ENCODE measurements around the gene MOK. TPM values are rescaled to one million over a fixed set of nuclear protein-coding genes. Genes with fewer than 3 reads are reported as not detected.
A peak's percentile ranks its signal among the peaks of the same experiment; 100 is the strongest.
"Not testable (repeated sequence)": the region's sequence is repeated elsewhere in the genome, so short reads cannot be mapped to it uniquely, and the experiment has no call there.

Gene MOK, protein sequence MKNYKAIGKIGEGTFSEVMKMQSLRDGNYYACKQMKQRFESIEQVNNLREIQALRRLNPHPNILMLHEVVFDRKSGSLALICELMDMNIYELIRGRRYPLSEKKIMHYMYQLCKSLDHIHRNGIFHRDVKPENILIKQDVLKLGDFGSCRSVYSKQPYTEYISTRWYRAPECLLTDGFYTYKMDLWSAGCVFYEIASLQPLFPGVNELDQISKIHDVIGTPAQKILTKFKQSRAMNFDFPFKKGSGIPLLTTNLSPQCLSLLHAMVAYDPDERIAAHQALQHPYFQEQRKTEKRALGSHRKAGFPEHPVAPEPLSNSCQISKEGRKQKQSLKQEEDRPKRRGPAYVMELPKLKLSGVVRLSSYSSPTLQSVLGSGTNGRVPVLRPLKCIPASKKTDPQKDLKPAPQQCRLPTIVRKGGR
- 1 to 10 TPM; 2.6 to 4.0 TPM for total RNA-seq
- polyA plus RNA-seq = 1 to 10 TPM; 1.1 to 2.7 (median 1.8) TPM
- total RNA-seq = 2.3 to 9.4 (median 5.6) reads per million in 6 experiments

DNA sequence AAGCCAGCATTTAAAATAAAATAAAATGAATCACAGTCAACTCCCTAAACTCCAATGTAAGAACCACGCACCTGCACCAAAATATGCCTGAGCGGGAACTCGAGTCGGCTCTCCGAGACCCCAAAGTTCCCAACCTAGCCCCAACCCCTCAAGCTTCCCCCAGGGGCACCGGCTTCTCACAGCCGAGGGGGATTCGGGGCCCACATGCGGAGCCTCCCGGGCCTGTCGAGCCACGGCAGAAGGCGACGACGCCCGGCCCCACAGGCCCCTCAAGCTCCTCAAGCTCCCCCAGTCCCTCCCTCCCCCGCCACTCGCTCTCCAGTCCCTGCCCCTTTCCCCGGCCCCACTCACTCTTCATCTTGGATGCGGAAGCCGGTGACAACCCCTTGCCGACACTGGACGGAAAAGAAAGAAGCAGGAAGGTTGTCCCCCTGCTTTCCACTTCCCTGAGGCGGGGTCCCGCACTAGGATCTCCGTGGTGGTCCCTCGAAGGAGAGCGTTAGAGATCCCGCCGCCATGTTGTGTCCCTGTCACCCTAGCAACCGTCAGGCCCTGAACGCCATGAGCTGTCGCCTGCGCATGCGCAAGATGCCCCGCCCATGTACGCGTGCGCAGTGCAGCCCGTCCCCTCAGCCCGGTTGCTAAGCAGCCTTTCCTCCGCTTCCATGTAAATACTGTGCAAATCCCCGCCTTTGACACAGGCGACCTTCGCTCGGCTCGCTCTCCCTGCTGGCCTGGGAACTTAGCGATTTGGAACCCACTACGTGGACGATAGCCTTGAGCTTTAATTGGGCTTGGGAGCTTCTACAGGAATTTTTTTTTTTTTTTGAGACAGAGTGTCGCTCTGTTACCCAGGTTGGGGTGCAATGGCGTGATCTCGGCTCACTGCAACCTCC lies at the start of gene MOK:
Gene MOK, minus strand, starts transcription at position 554 of the 896 bp plus-strand sequence. Its CDS starts 196 bp downstream, at position 358.
- DNase-seq = peak; percentile 93 to 99 (median 98)
- Mint-ChIP-seq H3K4me3 (peak within 1 kb of the TSS; percentile 88 to 97 (median 96)), H3K27ac (peak within 1 kb of the TSS; percentile 94 to 99 (median 99)), H3K9me3 (peaks cover 0 to 2% (median 0%) of the 10 kb centered on the region in 9 donors), H3K4me1 (peaks cover 6 to 13% (median 11%) of the 10 kb centered on the region in 4 donors), H3K27me3 (peaks cover 0 to 4% (median 0%) of the 10 kb centered on the region in 5 donors), H3K36me3 (no peaks in the 10 kb centered on the region)
- POLR2A ChIA-PET = interaction anchor here (0.5 to 2.5 kb wide), 6 partner anchors 10 to 356 kb away, joined by 3 to 17 read pairs (median 7); partner anchors contain the start of gene ZNF839
- ATAC-seq = peak; percentile 84 to 90

DNA sequence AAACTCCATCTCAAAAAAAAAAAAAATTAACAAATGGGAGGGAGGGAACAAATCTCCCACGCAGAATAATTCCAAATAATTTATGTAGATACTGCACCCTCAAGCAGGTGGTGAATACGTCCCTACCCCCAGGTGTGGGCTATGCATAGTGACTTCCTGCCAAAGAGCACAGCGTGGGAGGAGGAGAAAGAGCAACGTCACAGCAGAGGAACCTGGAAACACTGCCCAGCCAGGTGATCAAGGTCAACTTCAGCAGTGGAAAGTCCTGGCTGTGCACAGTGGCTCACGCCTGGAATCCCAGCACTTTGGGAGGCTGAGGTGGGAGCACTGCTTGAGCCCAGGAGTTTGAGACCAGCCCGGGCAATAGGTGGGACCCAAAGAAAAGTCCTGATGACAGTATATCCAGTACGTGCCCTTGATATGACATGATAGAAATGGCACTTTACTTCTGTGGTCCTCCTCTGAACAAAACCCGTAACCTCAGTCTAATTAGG lies 48.2 kb upstream of the MOK start:
- H3K27me3 Mint-ChIP-seq = no peaks in the 10 kb centered on the region
- DNase-seq (no peak), ATAC-seq (no peak)
- H3K4me1 Mint-ChIP-seq = peaks cover 0 to 23% (median 4%) of the 10 kb centered on the region in 4 donors
- no peaks in the 10 kb centered on the region for H3K9me3 Mint-ChIP-seq
- no peak overlapping the region for H3K4me3 Mint-ChIP-seq
- peaks cover 0 to 94% (median 40%) of the 10 kb centered on the region in 3 donors for H3K36me3 Mint-ChIP-seq
- POLR2A ChIA-PET = no interaction called here
- no peak overlapping the region for H3K27ac Mint-ChIP-seq

DNA sequence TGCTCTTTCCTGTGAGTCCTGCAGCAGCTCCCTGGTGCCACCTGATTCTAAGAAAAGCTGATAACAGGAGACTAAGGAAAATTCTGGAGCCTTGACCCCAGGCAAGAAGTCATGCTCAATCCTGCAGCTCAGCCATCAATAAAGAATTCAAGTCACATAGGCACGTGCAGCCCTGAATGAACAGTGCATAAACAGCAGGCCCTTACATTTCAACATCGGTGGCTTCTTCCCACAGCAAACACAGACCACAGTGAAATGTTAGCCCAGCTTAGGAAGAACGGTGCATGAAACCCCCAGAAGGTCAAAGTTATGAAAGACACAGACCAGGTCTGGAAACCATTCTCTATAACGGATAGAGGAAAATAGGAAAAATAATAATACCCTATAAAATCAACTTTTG lies 47.2 kb upstream of the MOK start:
- no peak for DNase-seq
- Mint-ChIP-seq H3K9me3 (no peaks in the 10 kb centered on the region), H3K27ac (peak overlapping the region in 1 of 10 donors; percentile 27), H3K4me3 (no peak overlapping the region), H3K4me1 (peaks cover 0 to 17% (median 3%) of the 10 kb centered on the region in 4 donors), H3K27me3 (no peaks in the 10 kb centered on the region), H3K36me3 (peaks cover 0 to 92% (median 42%) of the 10 kb centered on the region in 3 donors)
- POLR2A ChIA-PET = no interaction called here
- ATAC-seq = no peak

DNA sequence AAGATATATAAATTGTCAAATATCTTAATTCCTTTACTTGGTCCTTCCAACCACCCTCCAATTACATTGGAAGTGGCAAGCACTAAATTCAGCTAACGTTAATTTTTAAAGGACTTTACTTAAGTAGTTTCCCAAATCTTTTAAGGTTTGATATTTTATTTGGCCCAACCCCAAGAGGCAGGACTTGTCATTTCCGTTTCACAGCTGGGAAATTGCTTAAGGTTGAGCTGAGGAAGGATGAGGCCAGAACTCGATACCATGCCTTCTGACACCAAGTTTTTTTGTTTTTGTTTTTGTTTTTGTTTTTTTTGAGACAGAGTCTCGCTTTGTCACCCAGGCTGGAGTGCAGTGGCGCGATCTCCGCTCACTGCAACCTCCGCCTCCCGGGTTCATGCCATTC lies 46.6 kb upstream of the MOK start:
- peaks cover 0 to 92% (median 44%) of the 10 kb centered on the region in 3 donors for H3K36me3 Mint-ChIP-seq
- not testable (repeated sequence) for H3K9me3 Mint-ChIP-seq, H3K27me3 Mint-ChIP-seq, DNase-seq, H3K27ac Mint-ChIP-seq, ATAC-seq, H3K4me3 Mint-ChIP-seq
- H3K4me1 Mint-ChIP-seq = peaks cover 0 to 12% (median 2%) of the 10 kb centered on the region in 4 donors
- POLR2A ChIA-PET = interaction anchor here (0.6 kb wide), 1 partner anchor 84 kb away, joined by 3 read pairs; no protein-coding TSS in a partner anchor

DNA sequence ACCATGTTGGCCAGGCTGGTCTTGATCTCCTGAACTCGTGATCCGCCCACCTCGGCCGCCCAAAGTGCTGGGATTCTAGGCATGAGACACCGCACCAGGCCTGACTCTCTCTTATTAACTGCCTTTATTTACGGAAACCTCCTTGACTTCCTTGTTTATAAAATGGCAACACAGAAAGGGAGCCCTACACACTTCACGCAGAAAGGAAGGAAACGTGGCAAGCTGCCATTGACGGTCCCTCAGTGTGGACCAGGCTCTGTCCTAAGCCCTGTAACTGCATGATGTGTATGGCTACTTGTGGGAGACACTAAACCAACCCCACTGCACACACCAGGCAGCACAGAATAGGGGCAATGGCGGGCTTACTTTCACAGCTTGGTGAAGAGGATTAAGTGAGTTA lies 46.1 kb upstream of the MOK start:
- ATAC-seq (no peak), DNase-seq (no peak)
- Mint-ChIP-seq H3K4me1 (peaks cover 0 to 11% (median 2%) of the 10 kb centered on the region in 4 donors), H3K27me3 (no peaks in the 10 kb centered on the region), H3K27ac (peak overlapping the region in 1 of 10 donors; percentile 22), H3K4me3 (no peak overlapping the region), H3K9me3 (no peaks in the 10 kb centered on the region), H3K36me3 (peaks cover 0 to 92% (median 40%) of the 10 kb centered on the region in 3 donors)
- POLR2A ChIA-PET = interaction anchor here (0.6 kb wide), 2 partner anchors 83 to 92 kb away, joined by 3 read pairs; no protein-coding TSS in a partner anchor

DNA sequence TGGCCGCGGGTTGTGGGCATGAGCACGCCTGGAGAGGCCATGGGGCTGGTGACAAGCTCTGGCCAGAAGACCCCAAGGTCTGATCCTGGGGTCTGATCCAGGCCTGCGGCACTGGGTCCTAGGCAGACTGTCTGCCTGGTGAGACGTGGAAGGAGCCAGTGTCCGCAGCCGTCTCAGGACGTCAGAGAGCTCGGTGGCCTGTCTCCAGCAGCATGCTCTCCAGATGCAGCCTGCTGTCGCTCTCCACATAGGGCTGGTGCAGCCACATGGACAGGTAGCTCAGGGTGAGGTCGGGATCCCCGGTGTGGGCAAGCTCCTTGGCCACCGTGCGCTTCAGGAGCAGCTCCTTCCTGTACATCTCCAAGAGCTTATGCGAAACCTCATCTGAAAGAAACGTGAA lies 43.4 kb upstream of the MOK start:
- no peak for ATAC-seq
- POLR2A ChIA-PET = interaction anchor here (1.0 kb wide), 1 partner anchor 28 kb away, joined by 3 read pairs; no protein-coding TSS in a partner anchor
- Mint-ChIP-seq H3K4me1 (peaks cover 0 to 9% (median 2%) of the 10 kb centered on the region in 4 donors), H3K9me3 (no peaks in the 10 kb centered on the region), H3K27ac (peak overlapping the region in 1 of 10 donors; percentile 66), H3K36me3 (peaks cover 0 to 90% (median 29%) of the 10 kb centered on the region in 3 donors), H3K27me3 (no peaks in the 10 kb centered on the region), H3K4me3 (no peak overlapping the region)
- DNase-seq = no peak

DNA sequence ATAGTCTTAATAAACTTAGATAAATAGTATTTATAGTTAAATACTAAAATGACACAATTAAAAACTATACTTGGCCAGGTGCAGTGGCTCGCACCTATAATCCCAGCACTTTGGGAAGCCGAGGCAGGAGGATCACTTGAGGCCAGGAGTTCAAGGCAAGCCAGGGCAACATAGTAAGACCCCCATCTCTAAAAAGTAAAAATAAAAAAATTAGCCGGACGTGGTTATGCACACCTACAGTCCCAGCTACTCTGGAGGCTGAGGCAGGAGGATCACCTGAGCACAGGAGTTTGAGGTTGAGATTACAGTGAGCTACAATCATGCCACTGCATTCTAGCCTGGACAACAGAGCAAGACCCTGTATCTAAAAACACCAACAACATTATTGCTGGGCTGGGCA lies 41.7 kb upstream of the MOK start:
- no peak for DNase-seq
- H3K9me3 Mint-ChIP-seq = no peaks in the 10 kb centered on the region
- no peak overlapping the region for H3K4me3 Mint-ChIP-seq
- peak overlapping the region in 1 of 10 donors; percentile 11 for H3K27ac Mint-ChIP-seq
- peaks cover 0 to 89% (median 29%) of the 10 kb centered on the region in 3 donors for H3K36me3 Mint-ChIP-seq
- H3K27me3 Mint-ChIP-seq = no peaks in the 10 kb centered on the region
- peaks cover 0 to 1% (median 0%) of the 10 kb centered on the region in 4 donors for H3K4me1 Mint-ChIP-seq
- ATAC-seq = no peak
- POLR2A ChIA-PET = no interaction called here

DNA sequence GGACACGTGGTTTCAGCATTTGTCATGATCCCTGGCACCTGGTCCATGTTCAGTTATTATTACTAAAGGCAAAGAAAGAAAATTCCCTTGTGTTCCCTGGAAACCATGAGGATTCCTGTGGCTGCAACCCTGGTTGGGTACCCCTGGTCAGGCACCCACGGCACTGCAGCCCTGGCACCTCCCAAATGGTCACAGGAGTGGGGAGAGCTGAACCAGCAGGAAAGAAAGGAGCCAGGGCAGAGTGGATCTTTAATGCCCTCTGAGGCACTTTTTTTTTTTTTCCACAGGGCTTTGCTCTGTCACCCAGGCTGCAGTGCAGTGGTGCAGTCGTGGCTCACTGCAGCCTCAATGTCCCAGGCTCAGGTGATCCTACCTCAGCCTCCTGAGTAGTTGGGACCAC lies 40.3 kb upstream of the MOK start:
- H3K36me3 Mint-ChIP-seq = peaks cover 0 to 90% (median 25%) of the 10 kb centered on the region in 3 donors
- peak overlapping the region in 4 of 10 donors; percentile 24 to 87 (median 50) for H3K27ac Mint-ChIP-seq
- no peak overlapping the region for H3K4me3 Mint-ChIP-seq

DNA sequence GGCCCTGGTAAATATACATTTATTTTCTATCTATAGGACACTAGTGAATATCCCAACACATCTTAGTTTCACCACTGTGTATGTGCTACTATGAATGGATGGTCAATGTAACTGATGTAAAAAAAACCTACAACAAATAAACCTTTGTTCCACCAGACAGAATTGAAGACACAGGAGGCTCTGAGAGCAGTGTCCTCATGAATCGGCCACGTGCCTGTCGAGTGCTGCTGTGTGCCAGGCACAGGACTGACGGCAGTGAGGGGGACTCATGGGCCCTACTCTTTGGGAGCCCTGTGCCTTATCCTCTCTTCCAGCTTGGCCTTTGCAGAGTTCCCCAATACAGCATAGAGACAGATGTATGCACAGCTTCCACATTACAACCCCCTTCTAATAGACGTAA lies 39.5 kb upstream of the MOK start:
- POLR2A ChIA-PET = no interaction called here
- H3K4me3 Mint-ChIP-seq = no peak overlapping the region
- DNase-seq (no peak), ATAC-seq (no peak)
- H3K27ac Mint-ChIP-seq = peak overlapping the region in 3 of 10 donors; percentile 5 to 87 (median 20)
- no peaks in the 10 kb centered on the region for H3K9me3 Mint-ChIP-seq
- peaks cover 0 to 83% (median 19%) of the 10 kb centered on the region in 3 donors for H3K36me3 Mint-ChIP-seq
- no peaks in the 10 kb centered on the region for H3K4me1 Mint-ChIP-seq
- no peaks in the 10 kb centered on the region for H3K27me3 Mint-ChIP-seq

More for the DNA sequence above, 40.3 kb upstream of the MOK start:
- no peaks in the 10 kb centered on the region for H3K9me3 Mint-ChIP-seq
- ATAC-seq = no peak
- POLR2A ChIA-PET = no interaction called here
- H3K27me3 Mint-ChIP-seq = no peaks in the 10 kb centered on the region
- DNase-seq = no peak
- H3K4me1 Mint-ChIP-seq = peaks cover 0 to 1% (median 0%) of the 10 kb centered on the region in 4 donors

DNA sequence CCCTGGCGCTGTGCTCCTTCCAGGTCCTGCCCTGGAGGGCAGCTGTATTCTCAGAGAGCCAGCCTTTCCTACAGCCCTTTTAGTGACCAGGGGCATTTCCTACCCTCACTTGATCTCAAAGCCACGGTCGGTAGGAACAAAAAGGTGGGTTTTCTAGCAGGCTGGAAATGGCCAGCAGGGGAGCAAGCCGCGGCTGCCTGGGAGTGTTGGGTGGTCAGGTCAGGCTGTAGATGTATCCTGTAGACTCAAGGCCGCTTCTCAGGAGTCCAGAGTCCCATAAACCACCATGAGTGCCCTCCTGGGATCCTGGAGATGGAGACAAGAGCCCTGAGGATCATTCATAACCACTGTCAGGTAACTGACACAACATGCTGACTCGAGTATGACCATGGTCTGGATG lies 39.1 kb upstream of the MOK start:
- Mint-ChIP-seq H3K27ac (no peak overlapping the region), H3K4me3 (no peak overlapping the region), H3K36me3 (peaks cover 0 to 81% (median 19%) of the 10 kb centered on the region in 3 donors), H3K9me3 (no peaks in the 10 kb centered on the region), H3K4me1 (no peaks in the 10 kb centered on the region), H3K27me3 (no peaks in the 10 kb centered on the region)
- ATAC-seq (no peak), DNase-seq (no peak)
- POLR2A ChIA-PET = no interaction called here

DNA sequence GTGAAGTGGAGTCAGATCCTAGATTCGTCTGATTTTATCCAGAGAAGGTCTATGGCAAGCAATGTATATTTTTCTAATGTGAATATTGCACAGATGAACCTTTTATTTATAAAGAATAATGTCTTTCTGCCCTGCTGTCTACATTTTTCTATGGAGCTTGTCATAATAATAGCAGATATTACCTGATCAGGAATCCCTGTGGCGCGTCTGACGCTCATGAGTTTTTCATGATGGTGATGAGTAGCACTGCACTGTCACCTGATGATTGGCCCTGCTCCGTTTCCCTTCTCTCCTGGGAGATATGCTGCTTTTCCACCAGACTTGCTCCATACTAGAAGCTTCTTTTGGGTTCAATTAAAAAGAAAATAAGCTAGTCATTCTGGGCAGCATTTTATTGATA lies 37.3 kb upstream of the MOK start:
- no peak overlapping the region for H3K4me3 Mint-ChIP-seq
- peaks cover 0 to 81% (median 8%) of the 10 kb centered on the region in 3 donors for H3K36me3 Mint-ChIP-seq
- POLR2A ChIA-PET = no interaction called here
- DNase-seq (no peak), ATAC-seq (no peak)
- no peaks in the 10 kb centered on the region for H3K4me1 Mint-ChIP-seq
- no peaks in the 10 kb centered on the region for H3K27me3 Mint-ChIP-seq
- H3K27ac Mint-ChIP-seq = no peak overlapping the region
- H3K9me3 Mint-ChIP-seq = no peaks in the 10 kb centered on the region

DNA sequence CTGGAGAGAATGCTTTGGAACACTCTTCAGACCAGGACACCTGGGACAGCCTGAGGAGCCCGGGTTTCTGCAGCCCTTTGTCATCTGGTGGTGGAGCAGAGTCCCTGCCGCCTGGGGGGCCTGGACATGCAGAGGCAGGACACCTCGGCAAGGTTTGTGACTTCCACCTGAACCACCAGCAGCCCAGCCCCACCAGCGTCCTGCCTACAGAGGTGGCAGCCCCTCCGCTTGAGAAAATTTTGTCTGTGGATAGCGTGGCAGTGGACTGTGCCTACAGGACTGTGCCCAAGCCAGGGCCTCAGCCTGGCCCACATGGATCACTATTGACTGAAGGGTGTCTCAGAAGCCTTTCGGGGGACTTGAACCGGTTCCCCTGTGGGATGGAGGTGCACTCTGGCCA lies 36.6 kb upstream of the MOK start:
- H3K27ac Mint-ChIP-seq = peak overlapping the region in 1 of 10 donors; percentile 9
- ATAC-seq (no peak), DNase-seq (no peak)
- no peaks in the 10 kb centered on the region for H3K9me3 Mint-ChIP-seq
- no peaks in the 10 kb centered on the region for H3K4me1 Mint-ChIP-seq
- no peak overlapping the region for H3K4me3 Mint-ChIP-seq
- peaks cover 0 to 81% (median 7%) of the 10 kb centered on the region in 3 donors for H3K36me3 Mint-ChIP-seq
- POLR2A ChIA-PET = no interaction called here
- H3K27me3 Mint-ChIP-seq = no peaks in the 10 kb centered on the region
